Measurements from ENCODE around the gene HTT.
A peak's percentile ranks its signal among the peaks of the same experiment; 100 is the strongest.

The HTT gene

GRCh38 chr4:3280466-3280865, 206.0 kb downstream of the HTT start:
- DNase-seq, result no peak

GRCh38 chr4:3283483-3283882, 209.0 kb downstream of the HTT start:
- DNase-seq, result no peak

- no peak for DNase-seq
These were observed 209.4 kb downstream of the HTT start for GRCh38 chr4:3283916-3284315.

- DNase-seq, result no peak
These were observed 210.5 kb downstream of the HTT start for GRCh38 chr4:3284734-3285557.

- DNase-seq, result no peak
These were observed 211.3 kb downstream of the HTT start for GRCh38 chr4:3285558-3286334.

- DNase-seq, result no peak
These were observed 212.1 kb downstream of the HTT start for GRCh38 chr4:3286335-3287175.

GRCh38 chr4:3287271-3287971, 212.9 kb downstream of the HTT start:
- DNase-seq, result no peak

GRCh38 chr4:3287972-3288570, 213.6 kb downstream of the HTT start:
- DNase-seq, result no peak

GRCh38 chr4:3288571-3289094, 214.2 kb downstream of the HTT start:
- no peak for DNase-seq

- no peak for DNase-seq
These were observed 216.0 kb downstream of the HTT start for GRCh38 chr4:3290476-3290875.

- DNase-seq, result no peak
These were observed 216.4 kb downstream of the HTT start for GRCh38 chr4:3290889-3291321.

- no peak for DNase-seq
These were observed 217.0 kb downstream of the HTT start for GRCh38 chr4:3291411-3291968.

- DNase-seq, result no peak
These were observed 217.6 kb downstream of the HTT start for GRCh38 chr4:3291969-3292570.

GRCh38 chr4:3292571-3293400, 218.3 kb downstream of the HTT start, which contains the start of gene RGS12:
Gene RGS12 (plus strand): TSS chr4:3293021. CDS start chr4:3316171, 23,150 bp downstream.
- DNase-seq, result peak; percentile 77

All from NCI-H1436 (cell line).